SU-DHL-6 (cell line): ENCODE measurements around the gene RRM2.

Source experiments
- CTCF ChIP-seq: fragments of 200-600 bp; sonication (generic); IDR thresholded peaks from one replicate; pipeline ENCODE4 v1.5.1; 2017; ENCODE audit warnings: antibody characterized with exemption, mild to moderate bottlenecking, low read length, moderate library complexity; ENCODE audit not compliant: insufficient read depth, poor library complexity, severe bottlenecking
- EZH2phosphoT487 ChIP-seq: fragments of 200-600 bp; sonication (generic), shearing (Covaris generic); conservative IDR thresholded peaks from 2 replicates; pipeline ENCODE4 v1.6.1; 2018; ENCODE audit warnings: mild to moderate bottlenecking, antibody characterized with exemption, low read length, moderate library complexity, mixed read lengths

GRCh38 chr2:10075571-10076209 is 46.8 kb upstream of the RRM2 start:
- TF ChIP-seq CTCF (no peak), EZH2phosphoT487 (no peak)
